HG02981 (cell line): ENCODE measurements around the gene HTRA3.

Source experiments
- ATAC-seq: cut with Tn5 transposase; IDR thresholded peaks from one replicate; pipeline ENCODE4 v1.9.1; 2021; ENCODE audit warnings: mild to moderate bottlenecking, moderate library complexity; ENCODE audit not compliant: unreplicated experiment

The HTRA3 gene

DNA sequence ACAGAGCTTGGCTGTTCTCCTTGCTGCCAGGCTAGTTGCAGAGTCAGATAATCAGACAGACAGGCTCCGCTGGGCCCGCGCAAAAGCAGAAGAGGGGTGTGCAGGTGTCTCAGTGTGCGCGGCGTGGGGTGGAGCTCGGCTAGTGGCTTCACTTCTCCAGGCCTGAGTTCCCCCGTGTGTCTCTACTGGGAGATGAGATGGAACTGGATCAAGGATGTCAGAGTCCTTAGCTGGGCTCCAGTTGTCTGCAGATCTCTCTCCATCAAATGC, 21.1 kb downstream of the HTRA3 start:
- ATAC-seq: no peak

DNA sequence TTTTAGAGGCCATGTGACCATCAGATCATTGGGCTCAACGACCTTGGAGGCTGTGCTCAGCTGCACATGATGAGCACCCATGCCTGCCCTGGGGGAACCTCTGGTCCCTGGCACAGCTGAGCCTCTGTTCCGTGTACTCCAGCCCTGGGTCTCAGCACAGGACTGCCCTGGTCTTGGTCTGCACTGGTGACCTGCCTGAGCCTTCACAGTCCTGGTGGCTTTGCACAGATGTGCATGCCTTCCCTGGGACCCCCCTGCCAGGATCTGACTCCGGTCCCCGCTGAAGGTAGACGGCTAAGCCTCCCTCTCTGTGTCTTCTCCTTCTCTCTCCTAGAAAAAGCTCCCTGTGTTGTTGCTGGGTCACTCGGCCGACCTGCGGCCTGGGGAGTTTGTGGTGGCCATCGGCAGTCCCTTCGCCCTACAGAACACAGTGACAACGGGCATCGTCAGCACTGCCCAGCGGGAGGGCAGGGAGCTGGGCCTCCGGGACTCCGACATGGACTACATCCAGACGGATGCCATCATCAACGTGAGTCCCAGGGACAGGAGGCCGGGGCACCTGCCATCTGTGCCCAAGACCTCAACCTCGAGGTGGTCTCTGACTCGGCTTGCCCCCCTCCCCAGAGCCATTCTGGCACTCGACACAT, 21.6 kb downstream of the HTRA3 start:
- no peak for ATAC-seq

DNA sequence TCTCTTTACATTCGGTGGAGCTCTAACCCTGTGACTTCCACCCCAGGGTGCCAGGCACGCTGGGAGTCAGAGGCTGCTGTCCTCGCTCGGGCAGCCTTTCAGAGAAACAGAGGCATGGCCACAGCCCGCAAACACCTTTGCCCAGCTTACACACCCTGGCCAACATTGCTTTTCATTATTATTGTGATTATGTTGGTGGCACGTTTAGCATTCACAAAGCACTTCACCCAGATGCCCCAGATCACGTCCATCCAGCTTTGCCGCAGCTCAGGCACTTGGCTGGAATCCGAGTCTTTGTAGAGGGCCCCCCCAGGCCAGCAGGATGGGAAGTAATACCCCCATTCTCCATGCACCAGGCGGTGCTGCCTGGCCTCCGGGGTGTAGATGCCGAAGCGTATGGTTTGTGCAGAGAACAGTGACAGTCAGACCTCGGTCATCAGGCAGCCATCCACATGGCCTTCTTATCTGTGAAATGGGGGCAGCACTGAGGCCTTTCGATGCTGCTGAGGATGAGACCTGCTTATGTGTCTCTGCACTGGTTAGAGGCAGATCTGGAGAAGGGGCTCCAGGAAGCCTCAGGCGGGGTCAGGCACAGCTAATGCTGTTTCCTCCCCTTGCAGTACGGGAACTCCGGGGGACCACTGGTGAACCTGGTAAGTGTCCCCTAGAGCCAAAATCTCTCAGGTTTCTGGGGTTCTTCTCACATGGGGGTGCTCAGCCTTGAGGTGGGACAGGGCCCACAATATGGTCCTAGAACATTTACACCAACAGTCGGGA, 22.3 kb downstream of the HTRA3 start:
- no peak for ATAC-seq

DNA sequence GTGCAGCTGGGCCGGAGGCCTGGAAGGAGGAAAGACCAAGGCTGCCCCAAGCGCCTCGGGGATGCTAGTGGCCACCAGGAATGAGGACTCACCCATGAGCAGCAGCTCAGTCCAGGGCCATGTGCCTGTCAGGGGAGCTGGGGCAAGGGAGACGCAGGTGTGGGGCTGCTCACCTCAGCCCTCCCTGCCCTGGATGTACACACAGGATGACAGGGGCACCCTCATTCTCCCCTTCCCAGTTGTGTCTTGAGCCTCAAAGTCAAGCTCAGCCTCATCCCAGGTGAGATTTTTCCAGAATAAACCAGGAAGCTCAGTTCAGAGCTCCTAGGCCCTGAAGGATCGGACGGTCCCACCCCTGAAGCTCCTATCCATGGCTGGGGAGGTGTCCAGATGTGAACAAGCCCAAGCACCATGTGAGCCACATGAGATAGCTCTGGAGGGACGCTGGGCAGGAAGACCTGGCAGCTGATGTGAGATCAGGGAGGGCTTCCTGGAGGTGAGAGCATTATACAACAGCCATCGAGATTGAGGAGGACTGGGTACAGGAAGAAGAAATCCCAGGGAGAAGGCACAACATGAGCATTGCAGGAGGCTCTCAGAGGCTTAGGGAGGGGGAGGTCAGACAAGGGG, 23.0 kb downstream of the HTRA3 start:
- no peak for ATAC-seq

DNA sequence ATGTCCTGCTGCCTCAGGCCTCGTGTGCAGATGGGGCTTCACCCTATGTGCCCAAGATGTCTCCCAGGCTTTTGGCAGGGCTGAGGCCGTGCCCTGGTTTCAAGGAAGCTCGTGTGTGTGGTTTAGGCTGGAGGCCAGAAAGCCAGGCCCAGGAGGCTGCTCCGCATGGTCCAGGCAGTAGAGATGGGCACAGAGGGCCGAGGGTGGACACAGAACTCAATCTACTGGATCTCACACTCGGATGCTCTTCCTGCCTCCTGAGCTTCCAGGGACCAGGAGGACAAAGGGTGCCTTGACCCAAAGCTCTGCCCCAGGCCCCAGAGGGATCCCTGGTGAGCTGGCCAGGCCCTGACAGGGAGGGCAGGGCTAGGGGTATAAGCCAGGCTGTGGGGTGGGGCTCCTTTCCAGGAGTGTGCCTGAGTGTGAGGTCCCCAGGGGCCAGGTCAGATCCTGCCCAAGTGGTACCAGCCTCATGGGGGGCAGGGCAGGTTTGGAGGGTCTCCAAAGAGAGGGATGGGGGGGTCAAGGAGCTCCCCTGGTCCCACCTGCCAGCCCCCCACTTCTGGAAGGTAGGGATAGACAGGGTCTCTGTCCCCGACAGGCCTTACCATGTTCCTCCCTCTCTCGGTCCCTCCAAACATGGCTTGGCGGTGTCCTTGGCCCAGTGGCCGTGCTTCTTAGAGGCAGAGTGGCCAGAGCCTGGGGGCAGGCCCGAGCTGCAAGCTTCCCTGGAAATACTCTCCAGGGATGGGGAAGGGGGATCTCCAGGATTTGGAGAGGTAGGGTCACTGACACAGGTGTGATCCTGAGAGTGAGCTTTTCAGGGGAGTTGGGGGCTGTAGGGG, 23.8 kb downstream of the HTRA3 start:
- no peak for ATAC-seq

DNA sequence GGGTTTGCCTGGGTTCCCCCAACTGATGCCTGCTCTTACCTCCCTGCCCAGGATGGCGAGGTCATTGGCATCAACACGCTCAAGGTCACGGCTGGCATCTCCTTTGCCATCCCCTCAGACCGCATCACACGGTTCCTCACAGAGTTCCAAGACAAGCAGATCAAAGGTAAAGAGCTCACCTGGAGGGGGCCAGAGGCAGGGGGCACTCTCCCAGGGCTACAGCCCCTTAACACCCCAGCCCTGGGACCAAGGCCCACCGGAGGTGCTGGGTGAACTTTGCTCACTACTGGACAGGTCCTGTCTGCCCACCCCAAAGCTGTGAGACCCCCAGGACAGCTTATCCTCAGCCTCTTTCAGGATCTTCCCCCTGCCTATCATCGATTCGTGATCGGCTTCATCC, 24.5 kb downstream of the HTRA3 start:
- ATAC-seq: no peak

DNA sequence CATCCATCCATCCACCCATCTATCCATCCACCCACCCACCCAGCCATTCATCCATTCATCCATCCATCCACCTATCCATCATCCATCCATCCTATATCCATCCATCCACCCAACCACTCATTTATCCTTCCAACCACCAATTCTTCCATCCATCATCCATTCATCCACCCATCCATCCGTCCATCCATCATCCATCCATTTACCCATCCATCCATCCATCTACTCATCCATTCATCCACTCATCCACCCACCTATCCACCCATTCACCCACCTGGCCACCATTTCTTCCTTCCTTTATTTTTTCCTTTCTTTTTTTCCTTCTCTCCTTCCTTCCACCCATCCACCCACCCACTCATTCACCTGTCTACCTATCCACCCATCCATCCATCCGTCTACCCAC, 25.2 kb downstream of the HTRA3 start:
- no peak for ATAC-seq

DNA sequence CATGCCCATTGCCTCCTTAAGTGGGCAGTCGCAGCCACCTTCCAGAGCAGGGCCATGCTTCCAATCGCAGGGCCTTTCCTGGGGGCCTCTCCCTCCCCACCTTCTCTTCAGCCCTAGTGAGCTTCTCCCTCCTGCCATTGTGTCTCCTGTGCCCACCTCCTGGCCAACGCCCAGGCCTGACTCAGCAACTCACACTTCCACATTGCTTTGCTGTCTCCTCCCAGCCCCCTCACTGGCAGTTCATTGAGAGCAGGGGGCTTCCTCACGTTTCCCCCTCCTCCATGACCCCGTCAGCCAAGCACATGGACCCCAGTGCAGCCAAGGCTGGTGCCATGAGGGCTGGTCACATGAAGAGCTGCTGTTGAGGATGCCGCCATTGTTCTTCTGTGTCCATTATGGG, 25.9 kb downstream of the HTRA3 start:
- no peak for ATAC-seq

DNA sequence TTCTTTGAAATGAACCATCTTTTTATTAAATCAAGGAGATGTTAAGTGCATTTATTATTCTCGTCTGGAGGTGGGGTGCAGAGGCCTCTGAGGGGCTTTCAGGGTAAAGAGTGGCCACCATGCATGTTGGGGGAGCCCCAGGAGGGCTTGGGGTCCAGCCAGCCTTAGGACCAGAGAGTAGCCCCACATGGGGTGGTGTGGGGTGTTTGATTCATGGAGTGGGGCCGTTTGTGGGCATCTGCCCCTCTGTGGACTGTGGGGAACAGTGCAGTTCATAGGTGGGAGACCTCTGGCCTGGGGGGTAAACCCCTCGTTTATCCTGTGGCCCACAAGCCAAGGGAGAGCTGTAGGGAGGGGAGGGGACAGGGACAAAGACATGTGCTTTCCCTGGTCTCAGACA, 26.9 kb downstream of the HTRA3 start:
- ATAC-seq: no peak

DNA sequence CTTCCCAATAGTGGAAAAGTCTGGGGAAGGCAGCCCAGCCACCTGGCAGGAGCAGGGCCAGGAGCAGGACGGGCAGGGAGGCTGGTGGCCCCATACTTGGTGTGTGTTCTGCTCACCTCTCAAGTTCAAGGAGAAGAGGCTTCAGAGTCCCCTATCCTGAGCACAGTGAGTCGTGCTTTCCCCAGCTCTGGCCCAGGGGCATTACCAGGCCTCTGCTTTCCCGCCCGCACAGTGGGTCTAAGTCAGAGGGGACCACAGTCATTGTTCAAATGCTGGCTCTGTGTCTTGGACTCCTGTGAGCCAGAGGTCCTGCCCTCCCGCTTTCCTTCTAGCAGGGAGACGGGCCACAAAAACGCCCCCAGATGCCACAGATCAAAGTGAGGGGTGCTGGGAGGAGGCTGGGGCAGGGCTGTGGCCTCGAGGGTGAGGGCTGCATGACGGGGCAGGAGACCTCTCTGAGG, 27.6 kb downstream of the HTRA3 start:
- ATAC-seq: no peak

DNA sequence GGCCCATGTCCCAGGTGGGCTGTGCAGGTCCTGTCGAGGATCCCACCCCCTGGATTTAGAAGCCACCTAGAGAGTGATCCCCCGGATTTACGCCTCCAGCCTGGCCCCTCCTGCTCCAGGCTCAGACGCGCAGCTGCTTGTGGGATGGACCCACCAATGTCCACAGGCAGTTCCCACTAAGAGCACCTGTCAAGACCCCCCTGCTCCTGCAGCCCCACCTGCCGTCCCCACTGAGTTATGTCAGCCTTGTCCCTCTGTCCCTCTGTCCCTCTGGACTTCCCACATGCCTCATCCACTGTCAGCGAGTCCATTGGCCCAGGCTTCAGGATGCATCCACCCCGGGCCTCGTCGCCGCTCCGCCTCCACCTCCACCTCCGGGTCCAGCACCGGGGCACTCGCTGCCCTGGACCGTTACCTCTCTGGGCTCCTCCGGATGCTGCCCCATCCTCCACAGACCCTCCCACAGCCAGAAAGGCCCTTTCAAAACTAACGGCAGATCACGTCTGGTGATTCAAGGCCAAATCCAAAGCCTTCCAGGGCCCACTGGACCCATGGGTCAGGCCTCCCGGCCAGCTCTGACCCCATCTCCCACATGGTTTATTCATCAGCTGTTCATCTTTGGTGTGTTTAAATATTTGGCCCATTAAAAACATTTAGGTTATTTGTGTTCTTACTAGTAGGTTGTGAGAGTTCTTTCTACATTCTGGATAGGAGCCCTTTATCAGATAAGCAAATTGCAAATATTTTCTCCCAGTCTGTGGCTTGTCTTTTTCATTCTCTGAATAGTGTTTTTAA, 28.3 kb downstream of the HTRA3 start:
- no peak for ATAC-seq

DNA sequence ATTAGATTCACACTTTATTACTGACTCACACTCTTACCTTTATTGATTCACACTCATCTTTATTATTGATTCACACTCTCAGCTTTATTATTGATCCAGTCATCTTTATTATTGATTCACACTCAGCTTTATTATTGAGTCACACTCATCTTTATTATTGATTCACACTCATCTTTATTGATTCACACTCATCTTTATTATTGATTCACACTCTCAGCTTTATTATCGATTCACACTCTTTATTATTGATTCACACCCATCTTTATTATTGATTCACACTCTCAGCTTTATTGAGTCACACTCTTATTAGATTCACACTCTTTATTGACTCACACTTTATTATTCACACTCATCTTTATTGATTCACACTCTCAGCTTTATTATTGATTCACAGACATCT, 31.3 kb downstream of the HTRA3 start:
- no peak for ATAC-seq

DNA sequence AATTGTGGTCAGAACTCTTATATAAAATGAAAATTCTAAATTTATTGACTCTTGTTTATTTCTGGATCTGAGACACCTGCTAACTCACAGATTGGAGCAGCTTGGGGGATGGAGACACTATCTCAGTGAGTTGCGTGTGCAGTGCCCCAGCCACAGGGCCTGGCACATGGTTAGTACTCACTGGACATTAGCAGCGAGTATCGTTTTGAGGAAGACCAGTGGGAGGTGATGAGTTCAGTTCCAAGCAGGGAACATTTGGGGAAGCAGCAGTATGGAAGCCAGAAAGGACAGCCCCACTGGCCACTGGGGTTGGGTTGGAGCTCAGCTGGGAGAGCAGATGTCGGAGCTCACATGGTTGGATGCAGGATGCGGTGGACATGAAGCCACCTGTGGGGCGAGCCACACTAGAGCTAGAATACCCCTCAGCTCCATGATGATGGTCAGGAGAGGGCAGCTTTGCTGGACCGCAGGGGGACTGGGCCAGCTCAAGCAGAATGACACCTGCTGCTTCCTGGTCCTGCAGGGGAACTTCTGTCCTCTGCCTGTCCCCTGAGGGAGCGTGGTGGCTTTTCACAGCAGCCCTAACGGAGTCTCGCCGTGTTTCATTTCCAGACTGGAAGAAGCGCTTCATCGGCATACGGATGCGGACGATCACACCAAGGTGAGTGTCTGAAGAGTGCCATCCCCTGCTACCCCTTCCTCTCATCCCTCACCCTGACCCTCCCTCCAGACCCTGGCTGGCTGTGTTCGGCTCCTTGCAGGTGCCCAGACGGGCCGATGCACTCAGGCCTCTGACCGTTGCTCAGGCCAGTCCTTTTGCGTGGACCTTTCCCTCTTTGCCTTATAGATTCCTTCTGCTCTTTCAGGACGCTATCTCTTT, 32.5 kb downstream of the HTRA3 start:
- ATAC-seq: no peak

DNA sequence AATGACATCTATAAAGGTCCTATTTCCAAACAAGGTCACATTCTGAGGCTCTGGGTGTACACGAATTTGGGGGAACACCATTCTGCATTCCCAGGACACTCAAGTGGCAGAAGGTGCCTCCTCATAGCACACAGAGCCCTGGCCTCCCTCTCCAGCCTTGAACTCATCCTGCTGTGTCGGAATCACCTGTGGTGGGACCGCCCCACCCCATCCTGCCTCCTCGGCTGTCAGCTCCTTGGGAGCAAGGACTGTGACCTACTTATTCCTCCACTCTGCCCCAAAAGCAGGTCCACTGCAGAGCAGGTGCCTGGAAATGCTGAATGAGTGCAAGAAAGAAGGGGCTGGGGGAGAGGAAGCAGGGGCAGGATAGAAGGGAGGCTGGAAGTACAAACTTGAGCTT, 33.5 kb downstream of the HTRA3 start:
- no peak for ATAC-seq

DNA sequence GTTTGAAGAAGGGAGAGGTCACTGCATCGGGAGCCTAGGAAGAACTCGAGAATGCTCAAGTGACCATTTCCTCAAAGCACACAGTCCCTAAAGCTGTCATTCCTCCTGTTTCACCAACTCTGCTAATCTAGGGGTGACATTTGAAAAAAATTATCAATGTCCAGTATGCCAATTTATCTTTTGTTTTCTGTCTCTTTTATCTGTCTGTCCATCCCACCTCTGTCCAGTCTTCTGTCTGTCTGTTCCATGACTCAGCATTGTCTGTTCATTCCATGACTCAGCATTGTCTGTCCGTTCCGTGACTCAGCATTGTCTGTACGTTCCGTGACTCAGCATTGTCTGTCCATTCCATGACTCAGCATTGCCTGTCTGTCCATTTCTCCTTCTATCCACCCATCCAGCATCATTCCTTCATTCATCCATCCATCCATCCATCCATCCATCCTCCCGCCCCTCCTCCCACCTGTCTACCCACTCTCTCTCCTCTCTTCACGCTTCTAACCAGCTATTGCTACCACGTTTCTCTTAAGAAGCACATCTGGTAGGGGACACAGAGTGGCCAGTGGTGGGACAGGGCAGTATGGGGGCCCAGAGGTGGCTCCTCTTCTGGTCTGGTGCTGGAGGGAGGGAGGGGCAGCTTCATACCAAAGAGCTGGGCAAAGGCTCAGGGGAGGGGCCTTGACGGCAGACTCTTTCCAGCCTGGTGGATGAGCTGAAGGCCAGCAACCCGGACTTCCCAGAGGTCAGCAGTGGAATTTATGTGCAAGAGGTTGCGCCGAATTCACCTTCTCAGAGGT, 34.1 kb downstream of the HTRA3 start:
- ATAC-seq: no peak

DNA sequence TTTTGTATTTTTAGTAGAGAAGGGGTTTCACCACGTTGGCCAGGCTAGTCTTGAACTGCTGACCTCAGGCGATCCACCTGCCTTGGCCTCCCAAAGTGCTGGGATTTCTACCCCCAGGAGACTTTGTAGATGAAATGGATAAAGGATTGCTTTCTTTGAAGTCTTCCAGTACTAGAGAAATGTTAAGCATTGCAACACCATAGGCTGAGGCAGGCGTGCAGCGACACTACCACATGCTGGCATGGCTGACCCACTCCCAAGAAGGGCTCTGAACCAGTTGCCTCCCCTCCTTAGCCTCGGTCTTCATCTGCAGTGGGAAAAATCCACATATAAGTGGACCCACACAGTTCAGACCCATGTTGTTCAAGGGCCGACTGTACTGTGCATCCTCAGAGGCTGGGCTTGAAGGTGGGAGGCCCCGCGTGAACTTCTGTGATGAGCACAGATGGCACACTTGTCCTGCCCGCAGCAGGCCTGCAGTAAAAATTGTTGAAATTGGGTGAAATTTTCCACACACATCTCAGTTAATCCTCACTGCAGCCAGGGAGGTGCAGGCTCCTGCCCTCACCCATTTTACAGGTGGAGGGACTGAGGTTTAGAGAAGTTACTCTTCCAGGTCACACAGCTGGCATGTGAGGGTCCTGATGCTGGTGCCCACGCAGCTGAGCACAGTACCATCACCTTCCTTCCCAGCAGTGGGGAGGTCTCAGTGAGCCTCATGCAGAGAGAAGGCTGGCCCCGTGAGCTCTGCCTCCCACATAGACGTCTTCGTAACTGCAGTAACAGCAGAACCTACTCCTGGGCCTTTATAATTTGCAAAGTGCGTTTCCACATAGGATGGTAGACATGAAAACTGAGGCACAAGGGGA, 35.5 kb downstream of the HTRA3 start:
- ATAC-seq: no peak

DNA sequence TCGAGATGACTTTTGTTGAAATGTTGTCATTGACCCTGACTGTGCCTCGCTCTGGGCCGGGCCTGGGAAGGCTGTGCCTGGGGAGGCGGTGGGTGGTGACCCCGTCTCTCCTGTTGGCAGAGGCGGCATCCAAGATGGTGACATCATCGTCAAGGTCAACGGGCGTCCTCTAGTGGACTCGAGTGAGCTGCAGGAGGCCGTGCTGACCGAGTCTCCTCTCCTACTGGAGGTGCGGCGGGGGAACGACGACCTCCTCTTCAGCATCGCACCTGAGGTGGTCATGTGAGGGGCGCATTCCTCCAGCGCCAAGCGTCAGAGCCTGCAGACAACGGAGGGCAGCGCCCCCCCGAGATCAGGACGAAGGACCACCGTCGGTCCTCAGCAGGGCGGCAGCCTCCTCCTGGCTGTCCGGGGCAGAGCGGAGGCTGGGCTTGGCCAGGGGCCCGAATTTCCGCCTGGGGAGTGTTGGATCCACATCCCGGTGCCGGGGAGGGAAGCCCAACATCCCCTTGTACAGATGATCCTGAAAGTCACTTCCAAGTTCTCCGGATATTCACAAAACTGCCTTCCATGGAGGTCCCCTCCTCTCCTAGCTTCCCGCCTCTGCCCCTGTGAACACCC, 36.4 kb downstream of the HTRA3 start:
- no peak for ATAC-seq
